GM23338 (cell line): ENCODE results near the gene RNLS. TPM values are rescaled to one million over a fixed set of nuclear protein-coding genes. Genes with fewer than 3 reads are reported as not detected.

Experiments used
- ATAC-seq: fragments of 200-7000 bp; cut with Tn5 transposase; 3 replicates; pipeline ENCODE4 v1.9.1; 2020
- DNase-seq: peaks from one replicate; pipeline ENCODE4 v3.0.0-alpha.2; 2015; ENCODE audit warnings: low spot score
- H2AFZ ChIP-seq: fragments of 200-600 bp; sonication (generic); 2 replicates; pipeline ENCODE4 v1.8.0; 2016; ENCODE audit warnings: antibody characterized with exemption, mild to moderate bottlenecking, moderate library complexity
- H3F3A ChIP-seq: fragments of 200-600 bp; sonication (generic); replicated peaks from 2 replicates; pipeline ENCODE4 v1.8.0; 2017; ENCODE audit warnings: antibody characterized with exemption, mixed run types, low read depth
- H3K27ac ChIP-seq: fragments of 200-600 bp; sonication (generic); 2 replicates; pipeline ENCODE4 v1.6.1; 2016; ENCODE audit warnings: low read depth
- H3K27me3 ChIP-seq: fragments of 200-600 bp; sonication (generic); 2 replicates; pipeline ENCODE4 v1.8.0; 2016; ENCODE audit warnings: mild to moderate bottlenecking, mixed run types, moderate library complexity; ENCODE audit not compliant: insufficient read depth
- H3K36me3 ChIP-seq: fragments of 200-600 bp; sonication (generic); 2 replicates; pipeline ENCODE4 v1.8.0; 2016; ENCODE audit warnings: mild to moderate bottlenecking; ENCODE audit not compliant: insufficient read depth
- H3K4me1 ChIP-seq: fragments of 200-600 bp; sonication (generic); 2 replicates; pipeline ENCODE4 v1.8.0; 2016; ENCODE audit warnings: mild to moderate bottlenecking, moderate library complexity; ENCODE audit not compliant: insufficient read depth
- H3K4me2 ChIP-seq: fragments of 200-600 bp; sonication (generic); 2 replicates; pipeline ENCODE4 v1.7.1; 2017; ENCODE audit warnings: mixed run types
- H3K4me3 ChIP-seq: fragments of 200-600 bp; sonication (generic); 2 replicates; pipeline ENCODE4 v1.6.1; 2016; ENCODE audit warnings: mixed run types
- H3K79me2 ChIP-seq: fragments of 200-600 bp; sonication (generic); replicated peaks from 2 replicates; pipeline ENCODE4 v1.8.0; 2017; ENCODE audit warnings: mild to moderate bottlenecking; ENCODE audit not compliant: insufficient read depth
- H3K9me2 ChIP-seq: fragments of 200-600 bp; sonication (generic); 2 replicates; pipeline ENCODE4 v1.8.0; 2017; ENCODE audit not compliant: insufficient read depth
- H4K20me1 ChIP-seq: fragments of 200-600 bp; sonication (generic); replicated peaks from 2 replicates; pipeline ENCODE4 v1.8.0; 2017; ENCODE audit warnings: mild to moderate bottlenecking; ENCODE audit not compliant: insufficient read depth
- H3K27ac Mint-ChIP-seq: 2 replicates; pipeline ENCODE4 v1.8.0; 2020; ENCODE audit warnings: inconsistent platforms, mild to moderate bottlenecking, moderate library complexity, mixed read lengths
- H3K27me3 Mint-ChIP-seq: 3 replicates; pipeline ENCODE4 v1.8.0; 2022; ENCODE audit warnings: low read depth, mild to moderate bottlenecking, moderate library complexity, mixed read lengths, inconsistent platforms; ENCODE audit not compliant: insufficient read depth, poor library complexity
- H3K36me3 Mint-ChIP-seq: 3 replicates; pipeline ENCODE4 v1.8.0; 2021; ENCODE audit warnings: low read depth, mild to moderate bottlenecking, inconsistent platforms, moderate library complexity, mixed read lengths
- H3K4me1 Mint-ChIP-seq: 3 replicates; pipeline ENCODE4 v1.8.0; 2020; ENCODE audit warnings: mild to moderate bottlenecking, inconsistent platforms, mixed read lengths
- H3K4me3 Mint-ChIP-seq: 3 replicates; pipeline ENCODE4 v1.8.0; 2021; ENCODE audit warnings: moderate library complexity, mild to moderate bottlenecking, inconsistent platforms, mixed read lengths
- H3K9me3 Mint-ChIP-seq: 3 replicates; pipeline ENCODE4 v1.8.0; 2020; ENCODE audit warnings: moderate library complexity, mild to moderate bottlenecking, inconsistent platforms, mixed read lengths
- EZH2 ChIP-seq: fragments of 200-600 bp; sonication (generic); IDR thresholded peaks from one replicate; pipeline ENCODE4 v1.8.0; 2017; ENCODE audit warnings: antibody characterized with exemption, mild to moderate bottlenecking, low read depth; ENCODE audit not compliant: unreplicated experiment
- JUNB ChIP-seq: IDR thresholded peaks from one replicate; pipeline ENCODE4 v1.6.1; 2016; ENCODE audit warnings: antibody characterized with exemption; ENCODE audit not compliant: unreplicated experiment
- REST ChIP-seq: IDR thresholded peaks from one replicate; pipeline ENCODE4 v1.6.1; 2018; ENCODE audit warnings: antibody characterized with exemption; ENCODE audit not compliant: unreplicated experiment
- STAT1 ChIP-seq: IDR thresholded peaks from one replicate; pipeline ENCODE4 v1.6.1; 2016; ENCODE audit warnings: antibody characterized with exemption; ENCODE audit not compliant: unreplicated experiment
- ZNF331 ChIP-seq: fragments of 250-450 bp; sonication (Bioruptor Pico); IDR thresholded peaks from 2 replicates; pipeline ENCODE4 v1.5.0; 2020; ENCODE audit warnings: low read depth, mild to moderate bottlenecking, moderate library complexity
- polyA plus RNA-seq: library from polyadenylated mRNA; unstranded; fragments of >200 nt; fragmentation: Nextera tagmentation; extraction: Ambion mirVana; gene quantifications from 2 replicates; pipeline ENCODE4 v1.2.1, GENCODE V29; 2016
- total RNA-seq: library from RNA; depleted of rRNA; stranded (reverse); fragments of >200 nt; shearing (Covaris generic); gene quantifications from 2 replicates; pipeline ENCODE4 v1.2.3, GENCODE V29; 2014
- TF ChIP-seq, protein P1 (sequence below): IDR thresholded peaks from 2 replicates; pipeline ENCODE4 v1.6.1; 2016; ENCODE audit warnings: antibody characterized with exemption

The RNLS gene
- total and polyA plus RNA-seq, 2 experiments from 2014 or later = 8.8 to 15.2 TPM

DNA sequence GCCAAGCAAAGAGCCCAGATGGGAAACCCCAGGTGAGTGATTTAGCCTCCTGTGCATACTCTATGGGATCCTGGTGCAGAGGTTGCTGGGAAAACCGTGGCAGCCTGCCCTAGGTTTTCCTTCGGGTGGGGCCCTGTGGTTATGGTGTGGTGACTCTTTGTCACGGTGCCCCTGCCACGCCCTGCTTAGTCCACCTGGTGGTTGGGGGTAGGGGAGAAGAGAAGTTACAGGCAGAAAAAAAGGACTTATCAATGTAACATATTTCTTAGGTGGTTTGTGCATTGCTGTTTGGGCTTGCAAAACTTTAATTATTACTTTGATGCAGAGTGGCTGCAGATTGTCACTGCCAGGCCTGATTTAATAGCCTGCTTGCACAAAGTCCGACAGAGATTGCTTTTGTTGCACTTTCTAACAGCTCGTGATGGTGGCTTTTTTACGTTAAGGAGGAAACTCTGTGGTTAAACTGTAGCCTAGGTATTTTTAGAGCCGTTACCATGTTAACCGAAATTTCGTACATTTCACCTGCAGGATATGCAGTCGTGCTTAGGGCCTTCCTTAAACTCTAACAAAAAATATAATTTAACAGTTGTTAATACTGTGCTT is 197.4 kb downstream of the RNLS start (continued):
- TF ChIP-seq, protein P1, sequence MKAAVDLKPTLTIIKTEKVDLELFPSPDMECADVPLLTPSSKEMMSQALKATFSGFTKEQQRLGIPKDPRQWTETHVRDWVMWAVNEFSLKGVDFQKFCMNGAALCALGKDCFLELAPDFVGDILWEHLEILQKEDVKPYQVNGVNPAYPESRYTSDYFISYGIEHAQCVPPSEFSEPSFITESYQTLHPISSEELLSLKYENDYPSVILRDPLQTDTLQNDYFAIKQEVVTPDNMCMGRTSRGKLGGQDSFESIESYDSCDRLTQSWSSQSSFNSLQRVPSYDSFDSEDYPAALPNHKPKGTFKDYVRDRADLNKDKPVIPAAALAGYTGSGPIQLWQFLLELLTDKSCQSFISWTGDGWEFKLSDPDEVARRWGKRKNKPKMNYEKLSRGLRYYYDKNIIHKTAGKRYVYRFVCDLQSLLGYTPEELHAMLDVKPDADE = no peak
- TF ChIP-seq REST = no peak
- no peak for TF ChIP-seq JUNB
- no peak for TF ChIP-seq ZNF331
- no peak for TF ChIP-seq STAT1

GRCh38 chr10:88383276-88383675 is 199.8 kb downstream of the RNLS start:
- peaks cover 4% of the 10 kb centered on the region; the same call in 1 of the 3 replicates for H3K9me3 Mint-ChIP-seq
- H3K4me1 Mint-ChIP-seq = peaks cover 3% of the 10 kb centered on the region
- H3K36me3 Mint-ChIP-seq = no peaks in the 10 kb centered on the region
- DNase-seq = no peak
- Histone ChIP-seq H3K4me3 (no peak overlapping the region), H3K27me3 (no peaks in the 10 kb centered on the region), H3K36me3 (no peaks in the 10 kb centered on the region), H3K79me2 (no peaks in the 10 kb centered on the region), H3K27ac (no peak overlapping the region), H4K20me1 (no peaks in the 10 kb centered on the region), H3K4me2 (no peak overlapping the region), H3F3A (no peaks in the 10 kb centered on the region), H3K9me2 (no peaks in the 10 kb centered on the region), H2AFZ (no peak overlapping the region), H3K4me1 (peaks cover 3% of the 10 kb centered on the region)
- TF ChIP-seq, protein P1 = no peak
- TF ChIP-seq JUNB = no peak
- TF ChIP-seq EZH2 = no peak
- no peak for TF ChIP-seq REST
- H3K27me3 Mint-ChIP-seq = no peaks in the 10 kb centered on the region
- no peak overlapping the region for H3K27ac Mint-ChIP-seq
- no peak for ATAC-seq
- no peak overlapping the region for H3K4me3 Mint-ChIP-seq
